GM21825 (cell line): Measurements from ENCODE around the gene ADARB2.
"Not testable (repeated sequence)": the region's sequence is repeated elsewhere in the genome, so short reads cannot be mapped to it uniquely, and the experiment has no call there.

Experiments
- ATAC-seq: cut with Tn5 transposase; IDR thresholded peaks from one replicate; pipeline ENCODE4 v1.9.1; 2021; ENCODE audit warnings: mild to moderate bottlenecking, moderate library complexity; ENCODE audit not compliant: unreplicated experiment

ADARB2 gene

DNA sequence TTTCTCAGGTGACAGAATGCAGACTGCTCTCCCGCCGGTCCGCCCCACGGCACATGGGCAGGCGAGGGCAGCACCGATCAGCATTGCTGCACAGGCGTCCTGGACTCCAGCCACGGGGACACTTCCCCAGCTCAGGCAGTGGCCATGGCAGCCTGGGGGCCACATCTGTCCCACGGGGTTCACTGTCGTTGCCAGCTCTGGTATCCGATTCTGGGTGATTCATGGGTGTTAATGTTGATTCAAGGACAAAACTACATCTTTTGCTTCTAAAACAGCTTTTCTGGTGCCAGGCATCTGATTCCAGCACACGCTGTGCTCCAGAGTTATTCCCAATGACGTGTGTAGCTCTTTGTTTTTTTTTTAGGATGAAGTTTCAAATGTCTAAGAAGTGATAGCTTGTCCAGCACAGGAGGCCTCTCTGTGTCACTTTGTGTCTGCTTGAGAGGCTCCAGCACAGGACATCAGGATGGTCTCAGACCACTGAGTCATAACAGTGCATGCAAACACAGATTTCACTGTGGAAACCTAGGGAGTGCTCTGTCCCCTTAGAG, 463.1 kb downstream of the ADARB2 start:
- ATAC-seq: no peak

DNA sequence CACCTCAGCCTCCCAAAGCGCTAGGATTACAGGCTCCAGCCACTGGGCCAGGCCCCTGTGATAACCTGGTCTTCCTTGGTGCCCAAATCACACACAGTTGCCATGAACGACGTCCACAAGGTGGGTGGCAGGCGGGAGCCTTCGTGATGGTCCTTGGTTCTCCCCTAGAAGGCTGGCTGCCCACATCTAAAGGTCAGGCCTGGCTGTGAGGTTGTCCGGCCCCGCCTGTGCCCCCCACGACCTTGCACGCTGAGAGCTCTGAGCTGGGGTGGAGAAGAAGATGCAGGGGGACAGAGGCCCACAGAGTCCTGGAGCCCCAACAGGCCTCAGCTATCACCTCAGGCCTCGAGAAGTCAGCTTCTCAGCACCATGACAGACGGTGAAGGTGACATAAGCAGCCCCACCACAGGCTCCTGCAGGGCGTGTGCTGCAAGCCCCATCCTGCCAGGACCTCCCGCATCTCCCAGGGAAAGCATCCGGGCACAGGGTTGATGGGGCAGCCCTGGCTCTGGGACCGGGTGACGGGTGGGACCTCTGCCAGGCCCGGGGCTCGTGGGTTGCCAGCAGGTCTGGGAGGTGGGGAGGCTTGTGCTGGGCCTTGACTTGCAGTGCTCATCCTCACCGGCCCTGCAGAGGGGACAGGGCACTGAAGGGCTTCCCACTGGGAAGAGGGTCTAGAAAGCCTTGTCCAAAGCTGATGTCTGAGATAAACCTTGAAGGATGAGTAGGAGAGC, 463.8 kb downstream of the ADARB2 start:
- ATAC-seq: no peak

GRCh38 chr10:1272777-1273161, 464.6 kb downstream of the ADARB2 start:
- no peak for ATAC-seq

DNA sequence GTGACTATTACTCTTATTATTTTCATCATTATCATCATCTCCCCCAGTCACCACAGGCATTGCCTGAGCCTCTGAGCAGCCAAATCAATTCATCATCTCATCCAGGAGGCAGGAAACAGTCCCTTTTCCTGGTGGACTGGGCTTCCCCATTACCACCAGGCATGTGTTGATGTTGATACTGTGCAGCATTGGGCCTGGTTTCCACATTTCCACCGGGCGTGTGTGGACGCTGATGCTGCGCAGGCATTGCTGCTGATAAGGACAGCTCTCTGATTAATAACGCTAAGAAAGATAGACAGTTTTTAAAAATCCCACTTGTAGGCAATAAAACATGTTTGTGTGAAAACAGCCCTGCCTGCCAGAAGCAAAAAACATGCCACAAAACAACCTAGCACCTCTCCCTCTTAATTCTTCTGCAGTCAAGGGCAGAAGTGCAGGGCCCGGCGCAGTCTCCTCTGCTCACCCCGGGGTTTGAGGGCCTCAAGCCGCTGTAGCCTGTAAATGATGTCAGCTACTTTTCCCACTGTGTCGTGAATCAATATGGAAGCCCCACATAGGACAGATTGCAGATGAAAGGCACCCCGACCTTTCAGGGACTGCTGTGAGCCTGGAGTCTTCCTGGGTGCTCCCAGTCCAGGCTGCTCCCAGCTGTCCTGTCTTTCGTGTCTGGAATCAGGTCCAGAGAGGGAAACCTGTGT, 465.1 kb downstream of the ADARB2 start:
- ATAC-seq: no peak

DNA sequence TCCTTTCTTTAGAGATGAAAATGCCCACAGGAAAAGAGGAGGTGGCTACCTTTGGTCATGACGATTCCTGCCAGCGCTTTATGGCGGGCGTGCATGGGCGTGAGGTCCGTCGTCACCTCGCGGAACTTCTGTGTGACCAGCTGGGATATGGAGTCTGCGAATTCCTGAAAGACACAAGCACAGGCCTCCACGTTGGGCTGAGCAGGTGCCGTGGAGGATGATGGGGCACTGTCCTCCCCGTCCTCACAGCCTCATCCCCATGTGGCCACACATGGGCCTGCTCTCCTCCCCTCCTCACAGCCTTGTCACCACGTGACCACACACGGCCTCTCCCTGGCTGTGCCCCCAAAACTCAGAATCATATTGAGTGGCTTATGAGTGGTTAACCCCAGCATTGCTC, 466.4 kb downstream of the ADARB2 start:
- ATAC-seq: no peak

DNA sequence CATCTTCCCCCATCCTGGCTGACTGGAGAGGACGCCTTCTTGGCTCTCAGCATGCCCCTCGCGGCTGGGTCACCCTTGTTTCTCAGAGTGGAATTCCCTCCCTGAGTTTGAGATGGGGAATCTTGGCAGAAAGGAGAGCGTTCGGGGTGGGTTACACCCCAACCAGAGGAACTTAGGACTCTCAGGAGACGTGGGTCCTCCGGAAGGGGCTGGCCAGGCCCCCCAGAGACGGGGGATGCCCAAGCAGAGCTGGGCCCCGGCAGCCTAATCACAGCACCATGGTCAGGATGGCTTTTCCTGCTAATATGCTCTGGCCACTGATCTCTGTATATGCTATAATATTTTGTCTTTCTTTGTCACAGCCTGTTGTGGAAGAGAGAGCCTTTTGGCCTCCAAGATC, 466.8 kb downstream of the ADARB2 start:
- ATAC-seq: no peak

- ATAC-seq: no peak
Measured at GRCh38 chr10:1268831-1269230, 468.5 kb downstream of the ADARB2 start.

DNA sequence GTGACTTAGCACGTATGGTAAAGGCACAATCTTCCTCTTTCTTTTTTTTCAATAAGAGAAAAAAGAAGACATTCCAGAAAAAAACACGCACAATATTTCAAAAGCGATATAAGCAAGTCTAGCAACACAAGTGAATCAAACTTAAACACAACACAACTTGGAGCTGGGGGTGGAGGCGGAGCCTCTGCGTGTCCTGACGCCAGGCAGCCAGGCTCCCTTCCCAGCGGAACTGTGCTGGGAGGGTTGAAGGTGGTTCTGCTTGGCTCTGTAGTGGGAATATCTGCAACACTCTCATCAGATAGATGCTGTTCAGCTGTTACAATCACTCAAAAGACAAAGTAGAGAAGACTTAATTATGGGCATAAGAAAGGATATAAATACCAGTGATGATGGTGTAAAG, 469.8 kb downstream of the ADARB2 start:
- no peak for ATAC-seq

DNA sequence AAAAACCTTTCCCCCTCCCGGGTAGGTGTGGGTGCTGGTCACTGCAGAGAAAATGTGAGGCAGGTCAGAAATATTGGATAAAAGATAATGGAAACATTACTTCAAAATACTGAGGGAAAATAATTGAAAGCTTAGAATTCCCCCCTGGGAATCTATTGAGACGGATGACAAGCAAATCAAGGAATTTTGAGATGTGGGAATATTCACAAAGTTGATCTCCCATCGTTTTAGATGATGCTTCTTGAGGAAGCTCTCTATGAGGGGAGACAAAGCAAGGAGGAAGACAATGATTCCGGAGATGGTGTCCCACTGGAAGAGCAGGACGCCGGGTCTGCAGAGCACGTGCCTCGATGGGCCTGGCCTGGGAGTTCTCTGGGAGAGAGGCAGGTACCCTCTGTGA, 470.2 kb downstream of the ADARB2 start:
- no peak for ATAC-seq

DNA sequence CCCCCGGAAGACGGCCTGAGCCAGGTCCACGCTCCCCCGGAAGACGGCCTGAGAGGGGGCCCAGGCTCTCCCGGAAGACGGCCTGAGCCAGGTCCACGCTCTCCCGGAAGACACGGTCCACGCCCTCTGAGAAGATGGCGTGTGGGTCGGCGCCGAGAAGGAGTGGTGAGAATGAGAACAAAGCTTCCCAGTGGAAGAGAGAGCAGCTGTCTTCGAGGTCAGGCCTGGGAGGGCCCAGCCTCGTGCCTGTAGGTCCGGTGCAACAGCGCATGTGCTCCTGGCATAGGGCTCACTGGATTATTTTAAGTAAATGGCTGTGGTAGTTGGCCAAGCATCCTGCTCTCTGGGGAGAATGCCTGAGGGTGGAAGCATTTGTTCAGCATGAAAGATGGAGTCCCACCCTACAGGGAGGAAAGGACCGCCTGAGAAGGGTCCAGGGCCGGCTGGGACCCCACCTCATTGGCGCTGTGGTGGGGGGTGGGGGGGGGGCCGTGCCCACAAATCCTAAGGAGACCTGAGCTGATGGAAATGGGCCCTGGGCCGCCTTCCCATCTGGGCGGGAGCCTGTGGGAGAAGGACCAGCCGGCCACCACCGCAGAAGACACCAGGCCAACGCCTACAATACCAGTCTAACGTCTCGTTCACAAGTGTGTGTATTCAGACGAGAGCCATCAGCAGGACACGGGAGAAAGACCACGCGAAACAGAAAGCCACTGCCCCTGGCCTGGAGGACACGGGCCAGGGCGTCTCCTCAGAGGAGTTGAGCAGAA, 471.1 kb downstream of the ADARB2 start:
- ATAC-seq: no peak

DNA sequence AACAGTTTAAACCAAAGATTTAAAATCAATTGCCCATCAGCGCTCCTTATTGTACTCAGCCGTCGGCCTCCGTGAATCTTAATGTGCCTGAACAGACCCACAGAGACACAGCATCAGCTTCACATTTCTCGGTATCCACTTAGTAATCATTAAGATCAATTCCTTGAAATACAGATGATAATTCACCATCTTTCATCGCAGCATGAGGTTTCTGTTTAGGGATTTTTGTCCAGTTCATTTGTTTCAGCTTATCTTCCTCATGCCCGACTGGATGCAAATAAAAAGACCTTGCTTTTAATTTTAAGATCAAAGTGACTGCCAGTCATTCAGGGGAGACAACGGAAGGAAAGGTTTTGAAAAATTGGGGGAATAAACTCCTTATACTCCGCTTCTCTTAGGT, 473.3 kb downstream of the ADARB2 start:
- no peak for ATAC-seq

DNA sequence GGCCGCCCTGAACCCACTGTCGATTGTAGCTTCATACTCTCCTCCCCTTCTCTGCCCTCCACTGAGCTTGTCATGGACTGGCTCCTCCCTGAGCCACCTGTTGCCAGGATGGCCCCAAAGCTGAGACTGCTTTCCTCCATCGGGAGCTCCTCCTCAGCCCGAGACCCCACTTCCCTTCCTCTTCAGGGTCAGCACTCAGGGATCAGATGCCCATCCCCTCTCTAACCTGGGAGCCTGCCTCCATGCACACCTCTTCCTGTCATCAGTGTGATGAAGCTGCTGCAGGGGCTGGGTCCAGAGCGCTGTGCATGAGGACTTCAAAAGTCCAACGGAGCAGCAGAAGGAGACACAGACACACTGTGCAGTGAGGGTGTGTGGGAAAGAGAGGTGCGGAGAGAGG, 480.1 kb downstream of the ADARB2 start:
- no peak for ATAC-seq

- no peak for ATAC-seq
Measured at GRCh38 chr10:1256432-1256725, 480.9 kb downstream of the ADARB2 start.

DNA sequence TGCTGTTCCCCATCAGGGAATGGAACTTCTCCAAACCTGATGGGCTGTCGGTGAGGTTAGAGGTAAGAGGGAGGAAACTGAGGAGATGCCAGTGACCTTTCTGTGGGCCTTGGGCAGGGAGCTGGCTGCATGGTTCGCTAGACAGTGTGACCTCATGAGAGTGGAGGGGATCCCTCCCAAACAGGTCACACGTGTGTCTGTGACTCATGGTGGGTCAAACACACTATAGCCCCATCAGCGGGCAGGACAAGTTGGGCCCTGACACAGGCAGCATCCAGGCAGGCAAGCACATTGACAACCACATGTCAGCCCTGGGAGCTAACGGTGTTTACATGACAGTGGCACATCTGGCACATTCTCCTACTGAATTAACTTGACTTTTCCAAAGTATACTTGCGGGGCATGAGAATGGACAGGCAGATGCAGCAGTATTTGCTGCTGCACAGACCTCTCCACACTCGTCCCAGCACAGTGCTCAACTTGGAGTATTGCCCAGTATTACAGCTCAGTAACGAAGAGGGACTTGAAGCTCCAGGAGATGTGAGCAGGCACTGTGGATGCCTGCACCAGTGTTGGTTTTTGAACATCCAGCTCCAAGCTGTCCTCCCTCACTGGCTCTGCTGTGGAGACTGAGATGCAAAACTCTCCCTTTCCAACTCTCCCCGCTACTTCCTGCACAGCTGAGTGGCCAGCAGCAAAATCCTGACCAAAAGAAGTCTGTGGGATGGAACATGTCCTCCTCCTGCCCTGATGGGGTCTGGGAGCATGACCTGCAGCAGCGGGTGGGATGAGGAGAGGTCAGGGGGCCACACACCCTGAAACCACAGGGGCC, 481.5 kb downstream of the ADARB2 start:
- ATAC-seq: no peak

DNA sequence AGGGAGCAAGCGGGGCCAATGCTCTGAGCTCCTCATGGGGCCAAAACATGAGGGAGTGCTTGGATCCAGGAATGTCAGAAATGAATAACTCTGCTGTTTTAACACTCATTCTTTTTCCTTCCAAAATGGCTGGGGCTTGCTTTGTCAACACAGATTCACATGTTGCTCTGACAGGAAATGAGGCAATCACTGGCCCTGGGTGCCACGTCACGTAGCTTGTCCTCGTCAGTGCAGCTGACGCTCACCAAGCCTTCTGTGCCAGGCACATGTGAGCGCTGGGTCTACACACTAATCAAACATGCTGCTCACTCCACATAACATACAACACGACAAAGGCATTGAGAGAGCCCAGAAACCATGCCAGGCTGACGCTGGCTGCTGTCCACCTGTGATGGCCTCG, 482.2 kb downstream of the ADARB2 start:
- ATAC-seq: no peak

- no peak for ATAC-seq
Measured at GRCh38 chr10:1253523-1254353, 483.6 kb downstream of the ADARB2 start.

GRCh38 chr10:1251769-1252168, 485.6 kb downstream of the ADARB2 start:
- ATAC-seq: no peak

GRCh38 chr10:1249142-1249920, 488.0 kb downstream of the ADARB2 start:
- no peak for ATAC-seq

GRCh38 chr10:1248262-1248630, 489.1 kb downstream of the ADARB2 start:
- ATAC-seq: not testable (repeated sequence)
